Nucleus accumbens (tissue), 56 donors: ENCODE data around the gene CCDC157.
"Not testable (repeated sequence)": the region's sequence is repeated elsewhere in the genome, so short reads cannot be mapped to it uniquely, and the experiment has no call there.

Source experiments
- DNase-seq, 56 donors: peaks; one replicate each; lab custom pipeline; 2025; lab: John Stamatoyannopoulos, UW

CCDC157 gene

DNA sequence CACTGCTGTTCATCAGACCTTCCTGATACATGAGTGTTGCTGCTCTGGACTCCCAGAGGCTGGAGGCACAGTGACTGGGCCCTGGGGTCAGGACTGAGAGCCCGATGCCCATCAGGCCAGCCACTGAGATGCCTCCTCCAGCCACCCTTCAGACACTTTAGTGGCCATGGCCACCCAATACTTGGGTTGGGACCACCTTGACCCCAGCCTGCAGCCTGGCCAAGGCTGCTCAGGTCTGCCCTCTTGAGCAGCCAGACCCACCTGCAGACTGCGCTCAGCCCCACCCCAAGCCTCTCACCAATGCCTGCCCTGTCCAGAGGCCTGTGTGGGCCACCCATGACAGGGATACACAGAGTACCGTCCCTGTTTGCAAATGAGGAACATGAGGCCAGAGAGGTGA, 26.3 kb downstream of the CCDC157 start:
- DNase-seq: no peak

DNA sequence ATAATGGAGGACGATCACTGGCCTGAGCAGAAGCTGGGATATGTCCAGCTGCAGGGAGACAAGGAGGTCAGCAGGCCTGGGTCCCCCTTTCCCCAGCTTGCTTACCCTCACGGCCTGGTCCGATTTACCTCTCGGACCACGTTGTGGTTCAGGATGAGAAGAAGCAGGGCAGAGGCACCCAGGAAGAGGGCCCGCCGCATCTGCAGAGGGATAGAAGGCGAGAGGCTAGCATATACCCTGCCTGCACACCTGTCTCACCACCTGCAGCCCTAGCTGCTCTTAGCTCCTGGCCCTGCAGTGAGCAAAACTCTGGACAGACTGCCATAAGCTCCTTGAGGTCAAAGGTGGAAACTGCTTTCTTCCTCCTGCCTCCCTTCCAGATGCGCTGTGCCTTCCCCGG, 29.1 kb downstream of the CCDC157 start:
- DNase-seq: no peak

DNA sequence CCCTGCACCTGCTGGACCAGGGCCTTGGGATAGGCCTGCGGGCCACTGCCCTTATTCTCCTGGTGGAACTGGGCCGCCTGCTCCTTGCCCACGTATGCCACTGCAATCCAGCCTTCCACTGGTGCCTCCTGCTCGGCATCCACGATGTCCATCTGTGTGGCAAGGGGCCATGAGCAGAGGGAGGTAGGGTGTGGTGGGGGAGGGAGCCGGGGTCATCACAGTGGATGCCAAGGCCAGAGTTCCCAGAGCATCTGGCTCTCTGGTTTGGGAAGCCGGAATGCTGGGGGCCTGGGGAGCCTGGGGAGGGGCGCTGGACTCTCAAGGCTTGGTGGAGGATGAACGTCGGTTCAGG, 29.8 kb downstream of the CCDC157 start:
- peak in 1 of 56 donors; percentile 37 for DNase-seq

DNA sequence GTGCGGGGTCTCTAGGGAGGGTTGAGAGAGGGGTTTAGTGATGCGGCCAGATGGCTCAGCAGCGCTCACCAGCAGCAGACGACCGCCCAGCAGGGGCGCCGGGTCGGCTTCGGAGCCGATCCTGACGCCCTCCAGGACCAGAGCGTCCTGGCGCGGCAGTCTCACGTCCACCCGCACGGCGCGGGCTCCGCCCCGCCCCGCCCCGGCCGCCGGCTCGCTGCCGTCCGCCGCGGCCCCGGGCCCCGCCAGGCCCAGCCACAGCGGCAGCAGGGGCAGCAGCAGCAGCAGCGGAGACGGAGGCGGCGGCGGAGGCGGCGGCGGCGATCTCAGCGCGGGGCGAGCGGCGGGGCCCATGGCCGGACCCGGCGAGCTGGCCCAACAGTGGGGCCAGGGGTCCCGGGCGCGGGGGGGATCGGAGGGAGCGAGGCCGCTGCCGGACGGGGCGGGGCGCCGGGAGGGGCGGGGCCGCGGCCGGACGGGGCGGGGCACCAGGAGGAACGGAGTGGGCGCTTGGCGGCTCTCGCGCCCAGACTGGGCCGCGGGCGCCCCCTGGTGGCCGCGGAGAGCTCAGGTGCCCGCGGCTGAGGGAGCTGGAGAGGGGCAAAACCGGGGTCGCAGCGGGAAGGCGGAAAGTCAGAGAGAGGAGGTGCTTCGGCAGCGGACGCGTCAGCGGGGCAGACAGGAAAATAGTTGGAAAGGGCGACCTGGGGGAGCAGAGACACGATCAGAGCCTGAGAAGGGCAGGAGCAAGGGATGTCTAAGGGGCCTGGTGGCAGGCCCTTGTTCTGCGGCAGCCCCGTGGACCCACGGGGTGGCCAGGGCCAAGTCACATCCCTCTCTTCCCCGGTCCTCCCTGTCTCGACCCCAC, 30.4 kb downstream of the CCDC157 start, which contains the start of gene RNF215:
RNF215 (minus strand) TSS at position 452 of the 868 bp plus-strand sequence; CDS start at position 354, 98 bp downstream.
- peak in 54 of 56 donors; percentile 22 to 88 (median 67) for DNase-seq

DNA sequence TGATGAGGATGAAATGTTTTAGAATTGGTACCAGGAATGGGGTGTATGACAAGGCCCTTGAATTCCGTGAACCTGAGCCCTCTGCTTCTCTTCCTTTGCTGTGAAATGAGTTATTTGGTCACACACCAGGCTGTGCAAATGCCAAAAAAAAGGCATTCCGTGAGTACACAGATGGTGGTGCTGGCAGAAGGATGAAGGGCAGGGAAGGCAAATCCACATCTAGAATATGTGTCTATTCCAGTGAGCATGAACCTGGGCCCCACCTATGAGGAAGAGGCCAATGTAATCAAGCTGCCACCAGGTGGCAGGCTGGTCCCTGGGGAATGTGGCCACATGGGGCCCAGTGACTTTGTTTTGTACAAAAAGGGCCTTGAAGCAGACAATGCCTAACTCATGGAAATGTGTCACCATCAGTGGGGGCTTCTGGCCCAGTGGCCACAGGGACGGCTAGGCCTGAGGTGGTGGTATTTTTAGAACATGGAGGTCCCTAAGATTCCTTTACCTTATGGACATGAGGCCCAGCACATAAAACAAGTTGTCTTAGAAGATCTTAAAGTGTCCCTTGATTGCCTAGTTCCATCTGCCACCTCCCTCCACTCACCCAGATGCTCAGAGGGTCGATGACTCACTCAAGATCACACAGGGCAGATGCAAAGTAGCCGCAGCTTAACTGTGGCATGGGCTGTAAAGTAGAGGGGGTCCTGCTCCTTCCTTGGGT, 34.3 kb downstream of the CCDC157 start:
- peak in 54 of 56 donors; percentile 10 to 83 (median 55) for DNase-seq

DNA sequence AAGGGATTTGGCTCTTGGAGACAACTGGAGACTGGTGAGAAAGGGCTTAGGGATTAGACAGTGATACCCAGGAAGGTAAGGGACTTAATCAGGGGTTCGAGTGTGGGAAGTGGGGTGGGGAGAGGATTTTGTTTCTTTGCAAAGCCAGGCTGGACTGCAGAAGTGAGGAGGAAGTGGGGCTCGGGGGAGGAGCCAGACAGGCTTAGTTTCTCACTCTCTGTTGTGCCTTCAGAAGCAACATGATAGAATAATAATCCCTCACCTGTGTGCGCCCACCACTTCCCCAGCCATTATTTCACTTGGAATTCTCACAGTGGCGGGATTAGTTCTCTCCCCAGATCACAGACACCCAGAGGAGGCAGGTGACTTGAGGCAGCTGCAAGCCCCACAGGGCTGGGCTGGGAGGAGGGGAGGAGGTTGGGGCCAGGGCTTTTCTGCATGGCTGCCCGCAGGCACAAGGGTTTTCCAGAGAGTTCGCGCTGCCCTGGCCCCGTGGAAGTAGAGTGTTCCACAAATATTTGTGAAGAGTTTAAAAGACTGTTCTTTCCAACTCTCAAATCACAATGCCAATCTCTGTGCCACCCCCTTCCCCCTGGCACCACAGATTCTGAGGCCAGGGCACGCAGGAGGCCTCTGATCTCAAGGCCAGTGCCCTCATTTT, 36.0 kb downstream of the CCDC157 start:
- DNase-seq: peak in 5 of 56 donors; percentile 10 to 36 (median 25)

DNA sequence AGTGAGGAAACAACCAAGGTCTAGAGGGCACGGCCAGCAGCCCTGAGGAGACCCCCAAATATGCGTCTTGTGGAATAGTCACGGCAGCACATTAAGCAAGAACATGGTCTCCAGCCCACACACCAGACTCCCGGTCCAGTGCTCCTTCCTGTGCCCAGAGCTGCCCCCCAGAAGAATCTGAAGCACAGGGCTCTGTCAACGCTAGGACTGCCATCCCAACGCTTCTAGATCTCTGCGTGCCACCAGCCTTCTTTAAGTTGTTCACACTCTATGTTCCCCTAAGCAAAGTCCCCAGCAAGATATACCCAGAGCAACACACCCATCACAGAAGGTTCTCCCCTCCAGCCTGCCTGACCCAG, 36.5 kb downstream of the CCDC157 start:
- no peak for DNase-seq

DNA sequence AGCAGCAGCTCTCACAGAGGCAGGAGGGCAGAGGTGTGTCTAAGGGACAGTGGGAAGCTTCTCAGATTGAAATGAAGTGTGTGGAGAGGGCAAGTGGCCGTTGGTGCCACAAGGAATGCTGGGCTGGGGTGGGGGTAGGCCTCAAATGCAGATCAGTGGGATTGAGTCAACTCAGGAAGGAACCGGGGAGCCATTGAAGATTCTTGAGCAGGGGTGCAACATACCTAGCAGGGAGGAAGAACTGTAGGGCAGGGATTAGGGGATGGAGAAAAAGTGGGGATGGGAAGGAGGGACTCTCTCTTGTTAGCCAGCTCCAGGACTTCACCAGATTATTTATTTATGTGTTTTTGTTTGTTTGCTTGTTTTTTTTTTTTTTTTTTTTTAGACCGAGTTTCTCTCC, 37.1 kb downstream of the CCDC157 start:
- DNase-seq: no peak

DNA sequence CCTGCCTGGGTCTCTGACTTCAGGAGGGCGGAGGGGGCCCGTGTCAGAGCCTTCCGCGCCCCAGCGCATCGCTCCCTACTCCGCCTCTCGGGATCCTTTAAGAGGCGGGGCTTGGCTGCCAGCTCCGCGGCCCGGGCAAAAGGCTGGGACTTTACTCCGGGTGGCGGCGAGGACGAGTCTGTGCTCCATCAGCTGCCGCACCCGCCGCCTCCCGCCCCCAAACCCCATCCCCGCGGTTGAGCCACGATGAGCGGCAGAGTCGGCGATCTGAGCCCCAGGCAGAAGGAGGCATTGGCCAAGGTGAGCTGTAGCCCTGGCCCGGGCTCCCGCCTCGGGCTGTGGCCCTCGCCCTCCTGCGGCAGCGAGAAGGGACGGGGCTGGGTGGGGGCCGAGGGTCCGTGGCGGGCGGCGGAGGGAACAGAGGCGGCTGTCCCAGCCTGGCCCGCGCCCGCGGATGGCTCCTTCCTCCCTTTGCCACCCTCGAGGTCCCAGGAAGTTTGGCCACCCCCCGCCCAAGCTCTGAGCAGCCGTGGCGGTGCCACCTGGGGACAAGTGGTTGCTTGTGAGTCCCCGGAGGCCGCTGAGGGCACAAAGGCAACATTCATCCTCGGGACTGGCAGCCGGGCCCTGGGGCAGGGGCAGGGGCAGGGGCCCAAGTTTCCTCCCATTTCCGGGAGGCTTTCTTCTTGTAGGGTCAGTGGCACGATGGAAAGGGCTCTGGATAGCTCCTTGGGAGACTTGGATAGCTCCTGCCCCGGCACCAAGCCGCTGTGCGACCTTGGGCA, 40.3 kb downstream of the CCDC157 start, which contains the start of gene SEC14L2:
SEC14L2 (plus strand) TSS at position 148 of the 785 bp plus-strand sequence; CDS start at position 247, 99 bp downstream.
- DNase-seq: peak in 55 of 56 donors; percentile 30 to 91 (median 73)

DNA sequence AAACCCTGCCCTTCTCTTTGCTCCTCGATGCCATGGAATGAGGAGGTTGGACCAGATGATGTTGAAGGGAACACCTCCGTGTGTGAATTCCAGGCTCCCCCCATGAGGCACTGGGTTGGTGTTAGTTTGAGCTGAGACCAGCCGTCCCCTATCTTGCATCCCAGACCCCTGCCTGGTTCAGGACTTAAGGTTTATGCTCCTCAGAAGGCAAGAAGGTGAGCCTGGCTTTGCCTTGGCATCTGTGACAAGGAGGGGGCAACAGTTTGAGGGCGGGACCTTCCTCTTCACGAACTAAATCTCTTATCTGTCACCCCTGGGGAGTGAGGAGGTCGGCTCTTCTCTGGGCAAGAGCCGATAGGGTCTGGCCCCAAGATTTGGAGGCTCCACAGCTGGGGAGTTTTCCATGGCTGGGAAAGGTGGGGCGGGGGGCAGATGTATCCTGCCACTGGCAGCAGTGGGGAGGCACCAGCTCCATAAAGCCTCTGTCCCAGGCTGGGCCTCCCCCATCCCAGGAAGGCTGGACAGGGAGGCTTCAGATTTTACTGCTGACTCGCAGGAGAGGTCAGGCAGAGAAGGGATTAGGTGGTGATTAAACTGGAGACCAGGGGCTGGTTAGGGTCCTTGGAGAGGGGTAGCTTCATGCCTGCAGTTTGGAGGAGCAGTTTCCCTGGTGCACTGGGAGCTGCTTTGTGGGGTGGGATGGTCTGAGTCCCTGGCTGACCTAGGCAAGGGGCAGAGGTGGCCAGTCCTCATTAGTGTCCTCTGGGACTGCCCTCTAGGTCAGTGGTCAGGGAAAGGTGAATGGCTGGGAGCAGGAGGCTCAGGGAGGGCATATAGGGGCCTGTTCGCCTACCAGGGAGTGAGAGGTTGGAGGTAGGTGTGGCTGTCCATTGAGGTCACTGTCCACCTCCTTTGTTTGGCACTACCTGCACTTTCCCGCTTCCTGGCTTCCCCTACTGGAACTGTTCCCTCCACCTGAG, 41.1 kb downstream of the CCDC157 start:
- DNase-seq: peak in 2 of 56 donors; percentile 46 to 52

DNA sequence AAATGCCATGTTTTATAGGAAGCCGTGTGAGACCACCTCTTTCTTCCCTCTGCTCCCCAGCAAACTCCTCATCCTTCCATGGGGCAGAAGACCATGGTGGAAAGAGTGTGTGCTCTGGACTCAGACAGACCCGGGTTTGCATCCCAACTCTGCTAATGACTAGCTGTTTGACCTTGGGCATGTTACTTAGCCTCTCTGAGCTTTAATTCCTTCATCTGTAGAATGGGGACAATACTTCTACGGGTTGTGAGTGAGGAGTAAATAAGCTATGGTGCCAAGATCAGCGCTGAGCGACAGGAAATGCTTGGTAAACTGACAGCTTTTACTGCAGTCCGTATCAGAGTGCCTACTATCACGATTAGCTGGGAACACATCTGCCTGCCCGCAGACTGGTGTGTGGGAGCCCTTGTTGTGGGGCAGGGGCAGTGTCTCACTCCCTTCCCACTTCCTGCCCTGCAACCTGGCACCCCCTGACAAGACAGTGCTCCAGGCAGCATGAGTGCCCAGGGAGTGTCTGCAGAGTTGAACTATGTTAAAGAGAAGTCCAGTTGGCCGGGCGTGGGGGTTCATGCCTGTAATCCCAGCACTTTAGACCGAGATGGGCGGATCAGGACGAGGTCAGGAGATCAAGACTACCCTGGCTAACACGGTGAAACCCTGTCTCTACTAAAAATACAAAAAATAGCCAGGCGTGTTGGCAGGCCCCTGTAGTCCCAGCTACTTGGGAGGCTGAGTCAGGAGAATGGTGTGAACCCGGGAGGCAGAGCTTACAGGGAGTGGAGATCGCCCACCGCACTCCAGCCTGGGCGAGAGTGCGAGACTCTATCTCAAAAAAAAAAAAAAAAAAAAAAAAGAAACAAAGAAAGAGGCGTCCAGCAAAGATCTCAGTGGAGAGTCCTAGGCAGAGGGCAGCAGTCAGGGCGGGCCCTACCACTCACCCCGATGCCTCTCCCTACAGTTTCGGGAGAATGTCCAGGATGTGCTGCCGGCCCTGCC, 42.2 kb downstream of the CCDC157 start:
- DNase-seq: no peak

DNA sequence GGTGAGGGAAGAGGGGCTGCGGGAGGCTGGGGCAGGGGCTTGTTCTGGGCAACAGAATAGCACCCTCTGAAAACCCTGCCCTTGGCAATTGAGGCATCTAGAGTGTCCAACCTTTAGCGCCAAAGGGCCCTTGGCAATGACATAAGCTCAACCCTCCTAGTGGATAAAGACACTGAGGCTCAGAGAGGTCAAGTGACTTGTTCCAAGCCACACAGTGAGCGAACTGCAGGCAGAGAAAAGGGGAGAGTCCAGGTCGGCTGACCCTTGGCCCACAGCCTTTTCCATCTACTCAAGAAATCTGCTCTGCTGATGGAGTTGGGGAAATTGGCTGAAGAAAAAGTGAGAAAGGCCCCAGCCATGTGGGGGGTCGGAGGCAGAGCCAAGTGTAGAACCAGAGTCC, 42.9 kb downstream of the CCDC157 start:
- DNase-seq: no peak

DNA sequence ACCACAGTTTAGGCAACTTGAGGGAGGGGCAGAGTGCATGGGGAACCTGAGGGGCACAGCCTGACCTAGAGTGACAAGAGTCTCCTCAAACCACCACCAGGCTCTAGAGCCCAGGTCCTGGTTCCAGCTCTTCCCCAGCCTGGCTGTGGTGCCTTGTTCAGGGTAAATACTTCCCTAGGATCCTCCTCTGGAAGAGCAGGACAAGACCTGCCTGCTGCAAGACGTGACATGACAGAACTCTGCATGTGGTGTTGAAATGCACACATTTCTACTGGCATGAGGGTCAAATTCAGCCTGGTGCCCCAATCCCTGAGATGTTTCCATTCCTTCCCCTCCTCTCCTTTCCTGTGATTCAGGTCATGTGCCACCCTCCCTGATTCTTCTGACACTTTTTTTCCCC, 43.4 kb downstream of the CCDC157 start:
- no peak for DNase-seq

DNA sequence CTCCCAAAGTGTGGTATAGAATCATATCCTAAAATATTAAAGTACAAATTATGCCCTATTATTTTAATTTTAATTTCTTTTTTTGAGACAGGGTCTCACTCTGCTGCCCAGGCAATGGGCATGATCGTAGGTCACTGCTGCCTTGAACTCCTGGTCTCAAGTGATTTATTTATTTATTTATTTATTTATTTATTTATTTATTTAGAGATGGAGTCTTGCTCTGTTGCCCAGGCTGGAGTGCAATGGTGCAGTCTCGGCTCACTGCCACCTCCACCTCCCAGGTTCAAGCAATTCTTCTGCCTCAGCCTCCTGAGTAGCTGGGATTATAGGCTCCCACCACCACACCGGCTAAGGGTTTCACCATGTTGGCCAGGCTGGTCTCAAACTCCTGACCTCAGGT, 44.2 kb downstream of the CCDC157 start:
- not testable (repeated sequence) for DNase-seq

DNA sequence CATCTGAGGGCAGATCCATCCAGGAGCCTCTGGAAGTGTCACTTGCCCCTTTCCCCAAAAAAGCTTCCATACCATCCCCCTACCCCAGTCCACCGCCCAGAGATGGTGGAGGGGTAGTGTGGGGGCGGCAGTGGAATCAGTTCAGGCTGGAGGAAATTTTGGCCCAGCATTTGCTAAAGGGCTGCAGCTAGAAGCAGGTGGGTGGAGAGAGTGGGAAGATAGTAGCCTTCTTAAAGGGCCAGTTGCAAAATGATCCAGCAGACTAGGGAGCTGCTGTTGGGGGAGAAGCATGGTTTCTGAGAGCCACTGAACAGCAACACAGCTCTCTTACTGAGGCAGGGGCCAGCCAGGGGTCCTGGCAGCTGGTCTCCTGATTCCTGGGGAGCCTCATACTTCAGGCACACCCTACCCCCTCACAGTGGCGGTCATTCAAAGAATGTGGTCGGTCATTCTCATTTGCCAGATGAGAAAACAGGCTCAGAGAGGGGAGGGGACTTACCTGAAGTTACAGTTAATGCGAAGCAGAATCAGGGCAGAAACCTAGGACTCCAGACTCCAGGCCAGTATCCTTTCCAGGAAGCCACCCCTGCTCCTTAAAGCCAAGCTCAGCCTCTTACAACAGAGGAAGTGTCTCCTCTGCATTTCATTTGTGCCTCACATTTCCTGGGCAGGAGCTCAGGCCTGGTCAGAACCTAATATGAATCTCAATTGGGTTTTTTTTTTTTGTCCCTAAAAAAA, 45.4 kb downstream of the CCDC157 start:
- DNase-seq: no peak

DNA sequence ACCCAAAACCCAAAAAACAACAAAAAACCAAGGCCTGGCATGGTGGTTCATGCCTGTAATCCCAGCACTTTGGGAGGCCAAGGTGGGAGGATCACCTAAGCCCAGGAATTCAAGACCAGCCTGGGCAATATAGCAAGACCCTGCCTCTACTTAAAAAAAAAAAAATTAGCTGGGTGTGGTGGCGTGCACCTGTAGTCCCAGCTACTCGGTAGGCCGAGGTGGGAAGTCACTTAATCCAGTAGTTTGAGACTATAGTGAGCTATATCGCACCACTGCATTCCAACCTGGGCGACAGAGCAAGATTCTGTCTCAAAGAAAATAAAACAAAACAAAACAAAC, 45.9 kb downstream of the CCDC157 start:
- DNase-seq: not testable (repeated sequence)

DNA sequence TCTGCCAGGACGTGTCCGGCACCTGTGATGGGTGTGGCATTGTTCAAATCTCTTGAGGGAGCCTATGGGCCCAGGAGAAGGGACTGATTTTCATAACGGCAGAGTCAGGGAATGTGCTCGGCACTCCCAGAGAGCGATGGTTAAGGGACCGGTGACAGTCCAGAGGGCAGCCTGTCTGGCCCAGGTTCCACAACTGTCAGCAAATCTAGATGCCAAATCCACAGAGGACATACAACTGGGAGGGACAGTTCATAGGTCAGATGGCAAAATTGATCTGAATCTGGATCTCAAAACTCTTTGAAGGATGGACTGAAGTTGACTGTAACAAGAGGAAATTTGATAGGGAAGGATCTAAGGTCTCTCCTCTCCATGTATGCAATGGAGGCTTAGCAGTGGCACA, 47.5 kb downstream of the CCDC157 start:
- DNase-seq: no peak
